ENCODE data around the gene GBP4.
"Not testable (repeated sequence)": the region's sequence is repeated elsewhere in the genome, so short reads cannot be mapped to it uniquely, and the experiment has no call there.

GBP4 gene
- total RNA-seq: 2.2 to 960 (median 9.5) reads per million in 18 experiments

- DNase-seq: peak; percentile 52 to 56
Measured at GRCh38 chr1:89198491-89199072, at the start of gene GBP4. Gene GBP4 (minus strand): TSS chr1:89198942. CDS start chr1:89198834, 108 bp downstream.

GRCh38 chr1:89243046-89243445, 44.3 kb upstream of the GBP4 start:
- no peak for DNase-seq

GRCh38 chr1:89221341-89221740, 22.6 kb upstream of the GBP4 start:
- no peak for DNase-seq

- DNase-seq: not testable (repeated sequence)
Measured at GRCh38 chr1:89219851-89220250, 21.1 kb upstream of the GBP4 start.

GRCh38 chr1:89218941-89219340, 20.2 kb upstream of the GBP4 start:
- not testable (repeated sequence) for DNase-seq

GRCh38 chr1:89213347-89213746, 14.6 kb upstream of the GBP4 start:
- no peak for DNase-seq

GRCh38 chr1:89211035-89211634, 12.4 kb upstream of the GBP4 start:
- no peak for DNase-seq

GRCh38 chr1:89206373-89206772, 7.6 kb upstream of the GBP4 start:
- DNase-seq: no peak

- no peak for DNase-seq
Measured at GRCh38 chr1:89203166-89203565, 4.4 kb upstream of the GBP4 start.

- DNase-seq: no peak
Measured at GRCh38 chr1:89201106-89201794, 2.5 kb upstream of the GBP4 start.

- DNase-seq: no peak
Measured at GRCh38 chr1:89200663-89201062, 1.9 kb upstream of the GBP4 start.

GRCh38 chr1:89199525-89200031, 836 bp upstream of the GBP4 start:
- no peak for DNase-seq

- no peak for DNase-seq
Measured at GRCh38 chr1:89198081-89198480, 661 bp downstream of the GBP4 start.

- DNase-seq: no peak
Measured at GRCh38 chr1:89195476-89195875, 3.3 kb downstream of the GBP4 start.

- no peak for DNase-seq
Measured at GRCh38 chr1:89191314-89191713, 7.4 kb downstream of the GBP4 start.

- DNase-seq: no peak
Measured at GRCh38 chr1:89190017-89190416, 8.7 kb downstream of the GBP4 start.

GRCh38 chr1:89179343-89179742, 19.4 kb downstream of the GBP4 start:
- no peak for DNase-seq

GRCh38 chr1:89176971-89177370, 21.8 kb downstream of the GBP4 start:
- no peak for DNase-seq

- DNase-seq: no peak
Measured at GRCh38 chr1:89175601-89176256, 23.0 kb downstream of the GBP4 start, which contains the start of gene GBP7. Gene GBP7 (minus strand): TSS chr1:89176003. CDS start chr1:89171935, 4,068 bp downstream.

- no peak for DNase-seq
Measured at GRCh38 chr1:89174491-89174890, 24.3 kb downstream of the GBP4 start.

GRCh38 chr1:89172468-89173143, 26.1 kb downstream of the GBP4 start:
- no peak for DNase-seq

GRCh38 chr1:89171067-89171438, 27.7 kb downstream of the GBP4 start:
- DNase-seq: peak in 1 of 2 donors; percentile 34
